ENCODE data around the gene SORBS2.
"Not testable (repeated sequence)": the region's sequence is repeated elsewhere in the genome, so short reads cannot be mapped to it uniquely, and the experiment has no call there.

Gene SORBS2

GRCh38 chr4:185811509-185812364, at the start of gene SORBS2:
Gene SORBS2, minus strand, starts transcription at chr4:185812194. Its CDS starts 121,623 bp downstream, at chr4:185690571.
- no peak within 1 kb of the TSS for H3K4me3 ChIP-seq (ENCODE audit: low read depth, low read length)
- DNase-seq (ENCODE audit: low read depth): no peak
- TF ChIP-seq POLR2A (IDR thresholded peaks at IDR 0.05; ENCODE audit: extremely low read depth, insufficient read length) (no peak), CTCF (IDR thresholded peaks at IDR 0.05; ENCODE audit: low read depth, low read length) (no peak), MAX (IDR thresholded peaks at IDR 0.05; ENCODE audit: low read depth, low read length) (no peak), MYC (IDR thresholded peaks at IDR 0.05; ENCODE audit: low read depth, low read length) (no peak)

- H3K4me3 ChIP-seq (ENCODE audit: low read depth, low read length): no peak overlapping the region
- TF ChIP-seq MAX (IDR thresholded peaks at IDR 0.05; ENCODE audit: low read depth, low read length) (no peak), MYC (IDR thresholded peaks at IDR 0.05; ENCODE audit: low read depth, low read length) (no peak), POLR2A (IDR thresholded peaks at IDR 0.05; ENCODE audit: extremely low read depth, insufficient read length) (no peak), CTCF (IDR thresholded peaks at IDR 0.05; ENCODE audit: low read depth, low read length) (no peak)
- peak; percentile 5 for DNase-seq (ENCODE audit: low read depth)
Measured at GRCh38 chr4:185859111-185859510, 47.1 kb upstream of the SORBS2 start.

GRCh38 chr4:185857561-185857960, 45.6 kb upstream of the SORBS2 start:
- not testable (repeated sequence) for DNase-seq (ENCODE audit: low read depth); H3K4me3 ChIP-seq (ENCODE audit: low read depth, low read length)

GRCh38 chr4:185853841-185854240, 41.8 kb upstream of the SORBS2 start:
- no peak for TF ChIP-seq CTCF (IDR thresholded peaks at IDR 0.05; ENCODE audit: low read depth, low read length)
- no peak for TF ChIP-seq MYC (IDR thresholded peaks at IDR 0.05; ENCODE audit: low read depth, low read length)
- no peak for TF ChIP-seq POLR2A (IDR thresholded peaks at IDR 0.05; ENCODE audit: extremely low read depth, insufficient read length)
- no peak for TF ChIP-seq MAX (IDR thresholded peaks at IDR 0.05; ENCODE audit: low read depth, low read length)
- H3K4me3 ChIP-seq (ENCODE audit: low read depth, low read length): no peak overlapping the region
- no peak for DNase-seq (ENCODE audit: low read depth)

GRCh38 chr4:185852961-185853360, 41.0 kb upstream of the SORBS2 start:
- TF ChIP-seq POLR2A (IDR thresholded peaks at IDR 0.05; ENCODE audit: extremely low read depth, insufficient read length) (no peak), MAX (IDR thresholded peaks at IDR 0.05; ENCODE audit: low read depth, low read length) (no peak), MYC (IDR thresholded peaks at IDR 0.05; ENCODE audit: low read depth, low read length) (no peak), CTCF (IDR thresholded peaks at IDR 0.05; ENCODE audit: low read depth, low read length) (no peak)
- DNase-seq (ENCODE audit: low read depth): no peak
- no peak overlapping the region for H3K4me3 ChIP-seq (ENCODE audit: low read depth, low read length)

GRCh38 chr4:185849664-185850550, 37.9 kb upstream of the SORBS2 start:
- no peak for DNase-seq (ENCODE audit: low read depth)
- no peak overlapping the region for H3K4me3 ChIP-seq (ENCODE audit: low read depth, low read length)
- TF ChIP-seq POLR2A (IDR thresholded peaks at IDR 0.05; ENCODE audit: extremely low read depth, insufficient read length) (no peak), CTCF (IDR thresholded peaks at IDR 0.05; ENCODE audit: low read depth, low read length) (no peak), MAX (IDR thresholded peaks at IDR 0.05; ENCODE audit: low read depth, low read length) (no peak), MYC (IDR thresholded peaks at IDR 0.05; ENCODE audit: low read depth, low read length) (no peak)

Measured in NB4 (cell line).